NT2/D1 (cell line): Measurements from ENCODE around the gene GSTO2.

Experiments
- YY1 ChIP-seq: IDR thresholded peaks from 2 replicates; pipeline ENCODE4 v1.6.1; 2011; ENCODE audit not compliant: insufficient read length, insufficient read depth
- ZNF274 ChIP-seq: IDR thresholded peaks from 2 replicates; pipeline ENCODE4 v1.6.1; 2011; ENCODE audit warnings: mild to moderate bottlenecking, low read depth, low read length

DNA sequence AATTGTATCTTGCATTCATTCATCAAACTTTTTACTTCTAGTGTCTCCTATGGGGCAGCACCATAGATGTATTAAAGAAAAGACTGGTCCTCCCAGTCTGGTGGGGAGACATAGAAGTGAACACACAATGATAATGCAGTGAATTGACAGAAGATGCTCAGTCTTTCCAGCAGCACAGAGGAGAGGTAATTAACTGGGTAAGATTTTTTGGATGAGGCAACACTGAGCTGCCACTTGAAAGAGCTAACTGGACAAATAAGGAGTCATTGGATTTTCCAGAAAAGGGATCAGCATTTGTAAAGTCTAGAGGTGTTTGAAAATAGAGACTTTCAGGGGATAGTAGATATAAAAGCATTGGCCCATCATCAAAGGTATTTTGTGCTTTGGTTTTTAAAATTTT, 76.5 kb downstream of the GSTO2 start:
- TF ChIP-seq ZNF274 (no peak), YY1 (no peak)
